Thyroid gland (tissue), 4 donors: ENCODE measurements around the gene TMEM125.

ENCODE experiments used
- CTCF ChIP-seq, 6 experiments: fragments of 200-600 bp in 3 of 6; fragments of 450-650 bp in 3 of 6; sonication (generic) in 3 of 6; IDR thresholded peaks; one replicate each; pipeline ENCODE4 v1.5.1; 2016 to 2019; ENCODE audit warnings: antibody characterized with exemption in 6 of 6, mild to moderate bottlenecking in 2 of 6, inconsistent platforms in 1 of 6, moderate library complexity in 1 of 6
- POLR2A ChIP-seq, 2 donors: fragments of 450-650 bp; IDR thresholded peaks; one replicate each; pipeline ENCODE4 v1.6.1; 2017; ENCODE audit warnings: antibody characterized with exemption in 2 of 2, mild to moderate bottlenecking in 2 of 2, moderate library complexity in 1 of 2

GRCh38 chr1:43238085-43238484, 31.7 kb upstream of the TMEM125 start:
- TF ChIP-seq CTCF (IDR thresholded peaks at IDR 0.05) (peak; percentile 50 to 87 (median 80)), POLR2A (IDR thresholded peaks at IDR 0.05) (no peak)
